NCI-H187 treated with DMSO at 0.1 percent for 48 hours (cell line): ENCODE results near the gene HSBP1.

ENCODE experiments used
- DNase-seq: peaks from one replicate; lab custom pipeline; 2025; lab: John Stamatoyannopoulos, UW

Gene HSBP1

GRCh38 chr16:83807710-83808572 is at the start of gene HSBP1:
Gene HSBP1 (plus strand): TSS chr16:83807978. CDS start chr16:83808077, 99 bp downstream.
- no peak for DNase-seq

GRCh38 chr16:83762141-83762991 is 45.4 kb upstream of the HSBP1 start:
- no peak for DNase-seq

- no peak for DNase-seq
These were observed 44.8 kb upstream of the HSBP1 start for GRCh38 chr16:83762992-83763358.

- no peak for DNase-seq
These were observed 38.8 kb upstream of the HSBP1 start for GRCh38 chr16:83768986-83769385.

GRCh38 chr16:83769397-83770008 is 38.3 kb upstream of the HSBP1 start:
- DNase-seq: no peak

- DNase-seq: no peak
These were observed 36.4 kb upstream of the HSBP1 start for GRCh38 chr16:83771306-83771942.

GRCh38 chr16:83772806-83773205 is 35.0 kb upstream of the HSBP1 start:
- no peak for DNase-seq

GRCh38 chr16:83774066-83774465 is 33.7 kb upstream of the HSBP1 start:
- no peak for DNase-seq

GRCh38 chr16:83776944-83777343 is 30.8 kb upstream of the HSBP1 start:
- DNase-seq: no peak

- DNase-seq: no peak
These were observed 27.9 kb upstream of the HSBP1 start for GRCh38 chr16:83779886-83780285.

- no peak for DNase-seq
These were observed 22.3 kb upstream of the HSBP1 start for GRCh38 chr16:83785455-83785854.

GRCh38 chr16:83789642-83790401 is 18.0 kb upstream of the HSBP1 start:
- no peak for DNase-seq

GRCh38 chr16:83791916-83792315 is 15.9 kb upstream of the HSBP1 start:
- DNase-seq: no peak

- DNase-seq: no peak
These were observed 15.4 kb upstream of the HSBP1 start for GRCh38 chr16:83792391-83792790.

GRCh38 chr16:83793179-83793578 is 14.6 kb upstream of the HSBP1 start:
- DNase-seq: no peak

- DNase-seq: no peak
These were observed 12.8 kb upstream of the HSBP1 start for GRCh38 chr16:83794860-83795554.

GRCh38 chr16:83797013-83797412 is 10.8 kb upstream of the HSBP1 start:
- DNase-seq: no peak

- no peak for DNase-seq
These were observed 8.4 kb upstream of the HSBP1 start for GRCh38 chr16:83799336-83799735.

- DNase-seq: no peak
These were observed 5.6 kb upstream of the HSBP1 start for GRCh38 chr16:83802135-83802534.

GRCh38 chr16:83802554-83803205 is 5.1 kb upstream of the HSBP1 start:
- no peak for DNase-seq
